ENCODE data around the gene MCM3AP.

DNA sequence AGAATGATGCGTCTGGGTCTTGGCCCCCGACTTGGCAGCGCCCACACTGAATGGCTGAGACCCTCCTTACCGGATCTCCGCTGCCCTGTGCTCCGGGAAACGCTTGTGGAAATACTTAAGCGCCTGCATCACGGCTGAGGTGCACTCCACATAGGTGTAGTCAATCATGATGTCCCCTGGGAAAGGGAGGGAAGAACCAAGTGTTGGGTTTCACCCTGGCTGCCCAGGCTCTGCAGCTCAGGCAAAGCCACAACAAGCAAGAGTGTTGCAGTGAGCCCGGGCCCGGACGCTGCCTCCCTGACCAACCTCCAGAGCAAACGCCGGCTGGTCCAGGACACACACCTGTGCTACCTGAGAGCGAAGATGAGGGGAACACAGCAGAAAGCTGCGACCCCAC, 79.6 kb downstream of the MCM3AP start:
- TF ChIP-seq, protein P1, sequence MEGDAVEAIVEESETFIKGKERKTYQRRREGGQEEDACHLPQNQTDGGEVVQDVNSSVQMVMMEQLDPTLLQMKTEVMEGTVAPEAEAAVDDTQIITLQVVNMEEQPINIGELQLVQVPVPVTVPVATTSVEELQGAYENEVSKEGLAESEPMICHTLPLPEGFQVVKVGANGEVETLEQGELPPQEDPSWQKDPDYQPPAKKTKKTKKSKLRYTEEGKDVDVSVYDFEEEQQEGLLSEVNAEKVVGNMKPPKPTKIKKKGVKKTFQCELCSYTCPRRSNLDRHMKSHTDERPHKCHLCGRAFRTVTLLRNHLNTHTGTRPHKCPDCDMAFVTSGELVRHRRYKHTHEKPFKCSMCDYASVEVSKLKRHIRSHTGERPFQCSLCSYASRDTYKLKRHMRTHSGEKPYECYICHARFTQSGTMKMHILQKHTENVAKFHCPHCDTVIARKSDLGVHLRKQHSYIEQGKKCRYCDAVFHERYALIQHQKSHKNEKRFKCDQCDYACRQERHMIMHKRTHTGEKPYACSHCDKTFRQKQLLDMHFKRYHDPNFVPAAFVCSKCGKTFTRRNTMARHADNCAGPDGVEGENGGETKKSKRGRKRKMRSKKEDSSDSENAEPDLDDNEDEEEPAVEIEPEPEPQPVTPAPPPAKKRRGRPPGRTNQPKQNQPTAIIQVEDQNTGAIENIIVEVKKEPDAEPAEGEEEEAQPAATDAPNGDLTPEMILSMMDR (conservative IDR thresholded peaks at IDR 0.05): no peak
- no peak for TF ChIP-seq EZH2 (IDR thresholded peaks at IDR 0.05; ENCODE audit: low read depth)
